GM12801 (cell line): ENCODE data around the gene AKAP1.

Experiments
- CTCF ChIP-seq: IDR thresholded peaks from one replicate; pipeline ENCODE4 v1.5.1; 2011; ENCODE audit warnings: control low read depth; ENCODE audit not compliant: insufficient read length; ENCODE audit errors: extremely low read depth

AKAP1 gene

GRCh38 chr17:57107498-57108101 lies 22.6 kb downstream of the AKAP1 start:
- TF ChIP-seq CTCF = no peak

- no peak for TF ChIP-seq CTCF
These were observed 23.8 kb downstream of the AKAP1 start for GRCh38 chr17:57108671-57109392.

- no peak for TF ChIP-seq CTCF
These were observed 24.5 kb downstream of the AKAP1 start for GRCh38 chr17:57109393-57110151.

- TF ChIP-seq CTCF = no peak
These were observed 25.1 kb downstream of the AKAP1 start for GRCh38 chr17:57110152-57110542.

- no peak for TF ChIP-seq CTCF
These were observed 25.7 kb downstream of the AKAP1 start for GRCh38 chr17:57110579-57111325.

- no peak for TF ChIP-seq CTCF
These were observed 26.3 kb downstream of the AKAP1 start for GRCh38 chr17:57111386-57111785.

- no peak for TF ChIP-seq CTCF
These were observed 28.0 kb downstream of the AKAP1 start for GRCh38 chr17:57113011-57113410.
